DOHH2 (cell line): ENCODE results near the gene TJAP1.

Experiments used
- CTCF ChIP-seq: fragments of 200-600 bp; sonication (generic); IDR thresholded peaks from one replicate; pipeline ENCODE4 v1.5.1; 2014; ENCODE audit warnings: antibody characterized with exemption, mild to moderate bottlenecking, low read depth, low read length; ENCODE audit not compliant: poor library complexity, severe bottlenecking
- EZH2phosphoT487 ChIP-seq: fragments of 200-600 bp; sonication (generic); IDR thresholded peaks from 2 replicates; pipeline ENCODE4 v1.6.1; 2017; ENCODE audit warnings: borderline replicate concordance, mild to moderate bottlenecking, antibody characterized with exemption, low read length, moderate library complexity, mixed read lengths

- TF ChIP-seq CTCF (no peak), EZH2phosphoT487 (no peak)
Observed at GRCh38 chr6:43521836-43522235, 44.5 kb downstream of the TJAP1 start.
